SKM-1 treated with dmso at 0.1 percent for 144 hours (cell line): ENCODE results near the gene ABLIM3.
"Not testable (repeated sequence)": the region's sequence is repeated elsewhere in the genome, so short reads cannot be mapped to it uniquely, and the experiment has no call there.

ENCODE experiments used
- DNase-seq: peaks from one replicate; lab custom pipeline; 2025; ENCODE audit not compliant: unreplicated experiment; lab: John Stamatoyannopoulos, UW

Gene ABLIM3

GRCh38 chr5:149251546-149251945 lies 110.3 kb downstream of the ABLIM3 start:
- no peak for DNase-seq

GRCh38 chr5:149254506-149254905 lies 113.2 kb downstream of the ABLIM3 start:
- no peak for DNase-seq

GRCh38 chr5:149256451-149256850 lies 115.2 kb downstream of the ABLIM3 start:
- no peak for DNase-seq

- no peak for DNase-seq
Observed at GRCh38 chr5:149257131-149257530, 115.8 kb downstream of the ABLIM3 start.

DNA sequence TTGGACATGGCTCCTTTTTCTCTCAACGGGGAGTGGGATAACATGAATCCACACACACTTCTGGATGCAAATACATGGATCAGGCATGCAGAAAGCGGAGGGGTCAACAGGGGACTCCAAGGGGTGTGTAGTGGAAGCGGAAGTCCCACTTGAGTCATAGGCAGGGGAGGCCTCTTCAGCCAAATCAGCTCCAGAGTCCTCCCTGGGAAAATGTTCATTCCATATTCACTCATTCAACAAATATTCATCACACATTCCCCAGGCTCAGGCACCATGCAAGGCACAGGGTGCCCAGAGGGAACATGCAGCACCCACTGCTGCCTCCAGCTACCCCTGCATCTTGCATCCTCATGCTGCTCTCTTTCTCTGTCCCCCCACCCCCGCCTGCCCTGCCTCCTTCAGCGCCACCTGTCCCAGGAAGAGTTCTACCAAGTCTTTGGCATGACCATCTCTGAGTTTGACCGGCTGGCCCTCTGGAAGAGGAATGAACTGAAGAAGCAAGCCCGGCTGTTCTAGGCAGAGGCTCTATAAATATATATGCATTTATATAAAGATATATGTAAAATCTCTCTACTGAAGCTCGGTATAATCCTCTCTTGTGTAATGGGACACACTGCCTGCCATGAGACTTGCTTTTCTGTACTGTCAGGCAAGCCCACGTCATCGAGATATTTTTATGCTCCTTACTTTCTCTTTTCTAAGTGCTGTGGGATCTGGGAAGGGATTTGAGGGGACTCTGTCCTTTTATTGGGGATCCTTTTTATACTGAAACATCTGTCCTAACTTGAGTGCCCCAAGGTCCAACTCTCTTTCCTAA lies 116.8 kb downstream of the ABLIM3 start:
- DNase-seq = no peak

- no peak for DNase-seq
Observed at GRCh38 chr5:149260761-149261160, 119.5 kb downstream of the ABLIM3 start.

DNA sequence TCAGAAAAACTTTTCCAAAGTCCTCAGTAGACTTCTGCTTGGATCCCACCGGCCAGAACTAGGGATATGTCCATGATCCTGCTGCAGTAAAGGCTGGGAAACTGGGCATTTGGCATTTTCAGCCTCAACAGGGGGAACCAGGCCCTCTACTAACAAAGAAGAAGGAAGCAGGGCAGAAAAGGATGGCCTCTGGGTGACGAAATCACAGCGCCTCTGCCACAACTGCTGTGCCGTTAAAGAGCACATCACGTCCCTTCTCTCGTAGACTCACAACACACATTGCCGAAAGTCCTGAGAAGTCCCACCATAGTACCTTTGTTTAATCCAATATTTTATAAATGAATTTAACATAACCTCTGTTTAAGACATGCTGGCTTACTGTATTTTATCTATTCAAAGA lies 120.0 kb downstream of the ABLIM3 start:
- peak; percentile 77 for DNase-seq

DNA sequence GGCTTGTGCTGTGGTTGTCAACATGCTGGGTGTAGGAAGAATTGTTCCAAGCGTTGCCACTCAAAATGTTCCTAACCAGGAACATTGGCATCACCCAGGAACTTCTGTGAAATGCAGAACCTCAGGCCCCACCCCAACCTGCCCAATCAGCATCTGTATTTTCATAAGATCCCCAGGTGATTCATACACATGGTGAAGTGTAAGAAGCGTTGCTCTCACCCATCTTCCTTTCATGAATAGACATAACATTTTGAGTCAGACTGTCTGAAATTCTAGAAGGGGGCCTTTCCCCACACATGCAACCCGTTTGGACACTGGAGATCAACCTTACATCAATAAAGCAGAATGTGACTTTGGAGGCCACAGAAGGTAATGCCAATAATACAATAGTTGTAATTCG lies 121.0 kb downstream of the ABLIM3 start:
- DNase-seq = no peak

DNA sequence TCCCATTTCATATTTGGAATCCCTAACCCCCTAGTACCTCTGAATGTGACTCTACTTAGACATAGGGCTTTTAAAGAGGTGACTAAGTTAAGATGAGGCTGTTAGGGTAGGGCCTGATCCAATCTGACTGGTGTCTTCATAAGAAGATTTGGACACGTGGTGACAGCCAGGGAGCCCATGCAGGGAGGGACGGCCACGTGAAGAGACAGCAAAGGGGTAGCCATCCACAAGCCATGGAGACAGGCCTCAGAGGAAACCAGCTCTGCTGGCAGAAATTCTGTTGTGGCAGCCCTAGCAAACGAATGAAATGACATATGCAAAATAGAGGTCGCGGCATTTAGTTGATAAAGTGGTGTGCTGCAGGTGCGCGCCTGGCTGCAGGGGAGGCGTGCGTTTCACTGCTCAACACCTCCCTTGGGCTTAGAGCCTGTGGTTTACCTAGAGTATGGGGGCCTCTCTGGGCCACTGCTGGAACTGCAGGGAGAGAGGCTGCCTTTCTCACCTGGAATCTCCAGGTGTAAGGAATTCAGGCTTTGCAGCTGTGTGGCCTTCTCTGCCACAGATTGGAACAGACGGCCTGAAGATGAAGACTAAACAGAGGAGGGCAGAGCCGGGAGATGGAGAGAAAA lies 123.3 kb downstream of the ABLIM3 start:
- DNase-seq = no peak

GRCh38 chr5:149265068-149265465 lies 123.8 kb downstream of the ABLIM3 start:
- no peak for DNase-seq

DNA sequence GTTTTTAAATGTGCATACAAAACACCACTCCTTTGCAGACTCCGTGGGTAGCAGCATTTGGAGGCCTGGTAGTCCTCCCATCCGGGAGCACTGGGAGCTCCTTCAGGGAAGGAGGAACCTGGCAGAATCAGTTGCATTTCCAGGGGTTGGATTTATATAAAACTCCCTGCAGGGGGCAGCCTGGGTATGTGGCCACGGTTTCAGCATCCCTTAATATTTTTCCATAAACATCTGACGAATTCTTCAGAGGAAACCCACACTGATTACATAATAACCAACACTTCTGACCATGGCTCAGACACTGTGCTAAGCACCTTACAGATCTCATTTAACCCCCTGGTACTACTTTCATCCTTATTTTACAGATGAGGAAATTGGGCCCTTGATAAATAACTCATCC lies 124.3 kb downstream of the ABLIM3 start:
- no peak for DNase-seq

DNA sequence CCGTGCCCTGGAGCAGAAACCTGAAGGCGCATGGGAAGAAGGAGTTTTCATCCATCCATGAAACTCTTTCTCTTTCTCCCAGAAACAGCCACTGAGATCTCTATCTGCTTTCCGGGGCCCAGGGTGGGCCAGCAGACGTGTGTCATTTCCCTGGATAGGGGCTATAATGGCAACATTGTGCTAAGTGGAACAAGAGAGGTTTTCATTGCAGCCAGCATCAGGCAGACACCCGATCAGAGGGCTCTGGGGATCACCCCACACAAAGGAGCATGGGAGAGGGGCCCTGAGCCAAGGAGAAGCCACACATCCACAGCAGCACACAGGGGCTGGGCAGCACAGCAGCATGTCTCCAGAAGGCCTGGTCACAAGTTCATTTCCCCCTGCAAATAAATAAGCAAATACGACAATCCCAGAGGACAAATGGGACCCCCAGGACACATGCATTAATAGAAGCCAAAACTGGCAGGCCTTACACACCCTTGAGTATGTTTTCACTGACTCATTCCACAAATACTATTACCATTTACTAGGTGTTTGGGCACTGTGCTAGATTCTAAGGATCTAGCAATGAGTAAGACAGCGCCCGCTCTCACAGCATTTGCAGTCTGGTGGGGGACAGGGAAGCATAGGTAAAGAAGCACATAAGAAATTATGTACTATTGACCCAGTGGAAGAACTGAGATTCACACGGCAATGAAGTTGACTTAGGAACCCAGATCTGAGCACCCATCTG lies 126.1 kb downstream of the ABLIM3 start:
- no peak for DNase-seq

- peak; percentile 61 for DNase-seq
Observed at GRCh38 chr5:149268928-149269557, 127.8 kb downstream of the ABLIM3 start.

DNA sequence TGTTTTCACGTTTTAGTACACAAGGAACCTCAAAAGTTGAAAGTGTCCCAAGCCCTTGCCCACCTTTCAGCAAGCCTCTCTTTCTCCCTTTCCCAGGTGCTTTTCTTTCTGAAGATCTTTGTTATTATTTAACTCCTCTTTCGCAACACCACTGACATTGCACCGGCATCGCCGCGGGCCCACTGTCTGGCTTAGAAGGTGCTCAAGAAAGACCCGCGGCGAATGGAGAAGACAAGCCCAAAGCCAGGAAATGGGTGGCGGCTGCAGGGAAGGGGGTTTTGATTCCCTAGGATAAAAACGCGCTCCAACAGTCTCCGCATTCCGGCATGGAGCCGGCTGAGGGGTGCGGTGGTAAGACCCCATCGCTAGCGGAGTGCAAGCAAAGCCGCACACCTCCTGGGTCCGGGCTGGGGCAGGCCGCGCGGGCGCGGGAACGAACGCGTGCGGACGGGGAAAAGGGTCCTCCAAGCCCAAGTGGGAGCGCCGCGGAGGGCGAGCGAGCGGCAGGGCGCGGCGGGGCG lies 130.0 kb downstream of the ABLIM3 start:
- DNase-seq = no peak

GRCh38 chr5:149271716-149272563 lies 130.6 kb downstream of the ABLIM3 start, which contains the start of gene AFAP1L1:
Gene AFAP1L1 (plus strand): TSS chr5:149271859. CDS start chr5:149271969, 110 bp downstream.
- no peak for DNase-seq

- not testable (repeated sequence) for DNase-seq
Observed at GRCh38 chr5:149272781-149273180, 131.5 kb downstream of the ABLIM3 start.

DNA sequence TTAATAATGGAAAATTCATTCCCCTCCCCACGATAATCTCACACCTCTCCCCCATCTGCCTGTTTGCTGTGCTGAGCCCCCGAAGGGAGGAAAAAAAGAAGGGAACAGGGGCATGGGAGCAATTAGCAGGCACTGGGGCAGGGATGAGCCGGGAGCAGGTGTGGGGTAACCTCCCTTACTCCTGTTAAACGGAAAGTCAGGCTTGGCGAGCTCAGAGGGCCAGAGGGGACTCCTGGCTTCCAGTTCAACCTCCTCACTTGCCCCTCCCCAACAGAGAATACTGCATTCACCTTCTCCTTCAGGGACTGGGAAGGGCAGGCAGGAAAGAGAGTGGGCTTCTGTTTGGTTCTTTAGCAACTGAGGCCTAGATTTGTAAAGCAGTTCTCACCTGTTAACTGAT lies 131.9 kb downstream of the ABLIM3 start:
- no peak for DNase-seq

DNA sequence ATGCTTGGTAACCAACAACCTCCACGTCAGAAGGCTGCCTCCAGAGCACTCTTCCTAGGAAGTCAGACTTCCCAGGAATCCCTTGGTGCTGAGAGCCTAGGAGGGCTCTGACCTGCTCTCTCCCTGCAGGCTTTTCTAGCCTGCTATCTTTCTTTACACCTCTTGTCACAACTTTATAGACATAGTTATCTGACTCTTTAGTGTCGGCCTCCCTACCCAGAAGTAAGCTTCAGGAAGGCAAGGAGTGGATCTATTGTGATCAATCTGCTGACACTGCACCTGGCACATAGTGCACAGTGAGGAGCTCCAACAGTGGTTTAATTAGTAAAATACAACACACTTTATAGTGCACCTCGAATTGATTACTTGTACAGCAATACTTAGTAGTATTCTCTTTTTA lies 132.7 kb downstream of the ABLIM3 start:
- no peak for DNase-seq

GRCh38 chr5:149274939-149275338 lies 133.6 kb downstream of the ABLIM3 start:
- DNase-seq = no peak

GRCh38 chr5:149277801-149278200 lies 136.5 kb downstream of the ABLIM3 start:
- no peak for DNase-seq
